MM.1S (cell line): ENCODE measurements around the gene FHIP2A.

Source experiments
- EZH2phosphoT487 ChIP-seq: fragments of 300-600 bp; sonication (generic); IDR thresholded peaks from 2 replicates; pipeline ENCODE4 v1.6.1; 2018; ENCODE audit warnings: antibody characterized with exemption, low read length
- TF ChIP-seq, protein P1 (sequence below): fragments of 300-600 bp; sonication (generic); IDR thresholded peaks from 2 replicates; pipeline ENCODE4 v1.5.1; 2016; ENCODE audit warnings: antibody characterized with exemption, low read length, mixed read lengths

DNA sequence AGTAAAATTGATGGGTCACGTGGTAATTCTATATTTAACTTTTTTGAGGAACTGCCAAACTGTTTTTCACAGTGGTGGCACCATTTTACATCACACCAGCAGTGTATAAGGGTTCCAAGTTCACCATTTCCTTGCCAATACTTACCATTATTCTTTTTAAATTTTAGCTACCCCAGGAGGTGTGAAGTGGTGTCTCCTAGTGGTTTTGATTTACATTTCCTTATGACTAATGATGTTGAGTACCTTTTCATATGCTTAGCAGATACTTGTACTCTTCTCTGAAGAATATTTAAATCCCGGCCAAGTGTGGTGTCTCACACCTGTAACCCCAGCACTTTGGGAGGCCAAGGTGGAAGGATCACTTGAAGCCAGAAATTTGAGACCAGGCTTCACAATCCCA, 28.5 kb downstream of the FHIP2A start:
- TF ChIP-seq, protein P1, sequence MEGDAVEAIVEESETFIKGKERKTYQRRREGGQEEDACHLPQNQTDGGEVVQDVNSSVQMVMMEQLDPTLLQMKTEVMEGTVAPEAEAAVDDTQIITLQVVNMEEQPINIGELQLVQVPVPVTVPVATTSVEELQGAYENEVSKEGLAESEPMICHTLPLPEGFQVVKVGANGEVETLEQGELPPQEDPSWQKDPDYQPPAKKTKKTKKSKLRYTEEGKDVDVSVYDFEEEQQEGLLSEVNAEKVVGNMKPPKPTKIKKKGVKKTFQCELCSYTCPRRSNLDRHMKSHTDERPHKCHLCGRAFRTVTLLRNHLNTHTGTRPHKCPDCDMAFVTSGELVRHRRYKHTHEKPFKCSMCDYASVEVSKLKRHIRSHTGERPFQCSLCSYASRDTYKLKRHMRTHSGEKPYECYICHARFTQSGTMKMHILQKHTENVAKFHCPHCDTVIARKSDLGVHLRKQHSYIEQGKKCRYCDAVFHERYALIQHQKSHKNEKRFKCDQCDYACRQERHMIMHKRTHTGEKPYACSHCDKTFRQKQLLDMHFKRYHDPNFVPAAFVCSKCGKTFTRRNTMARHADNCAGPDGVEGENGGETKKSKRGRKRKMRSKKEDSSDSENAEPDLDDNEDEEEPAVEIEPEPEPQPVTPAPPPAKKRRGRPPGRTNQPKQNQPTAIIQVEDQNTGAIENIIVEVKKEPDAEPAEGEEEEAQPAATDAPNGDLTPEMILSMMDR: no peak
- TF ChIP-seq EZH2phosphoT487: no peak
